Hypothalamus (tissue), 51 donors: ENCODE data around the gene ATPAF2.
A peak's percentile ranks its signal among the peaks of the same experiment; 100 is the strongest.
"Not testable (repeated sequence)": the region's sequence is repeated elsewhere in the genome, so short reads cannot be mapped to it uniquely, and the experiment has no call there.

Experiments
- DNase-seq, 51 donors: peaks; one replicate each; lab custom pipeline; 2025; lab: John Stamatoyannopoulos, UW

The ATPAF2 gene

GRCh38 chr17:18015593-18015992 lies 23.4 kb downstream of the ATPAF2 start:
- DNase-seq: no peak

- no peak for DNase-seq
Measured at GRCh38 chr17:18014006-18014405, 25.0 kb downstream of the ATPAF2 start.

- no peak for DNase-seq
Measured at GRCh38 chr17:18011286-18011685, 27.7 kb downstream of the ATPAF2 start.

GRCh38 chr17:18009609-18010420 lies 29.2 kb downstream of the ATPAF2 start:
- no peak for DNase-seq

- DNase-seq: no peak
Measured at GRCh38 chr17:18008496-18009268, 30.3 kb downstream of the ATPAF2 start.

GRCh38 chr17:18006495-18007239 lies 32.3 kb downstream of the ATPAF2 start:
- no peak for DNase-seq

- DNase-seq: no peak
Measured at GRCh38 chr17:18005496-18005895, 33.5 kb downstream of the ATPAF2 start.

GRCh38 chr17:18004884-18005305 lies 34.1 kb downstream of the ATPAF2 start:
- no peak for DNase-seq

- DNase-seq: no peak
Measured at GRCh38 chr17:18004345-18004744, 34.6 kb downstream of the ATPAF2 start.

- no peak for DNase-seq
Measured at GRCh38 chr17:18002171-18002570, 36.8 kb downstream of the ATPAF2 start.

GRCh38 chr17:18000030-18000408 lies 38.9 kb downstream of the ATPAF2 start:
- DNase-seq: no peak

GRCh38 chr17:17999364-18000029 lies 39.5 kb downstream of the ATPAF2 start:
- no peak for DNase-seq

GRCh38 chr17:17998934-17999333 lies 40.0 kb downstream of the ATPAF2 start:
- no peak for DNase-seq

- DNase-seq: not testable (repeated sequence)
Measured at GRCh38 chr17:17995887-17996286, 43.1 kb downstream of the ATPAF2 start.

- peak in 15 of 51 donors; percentile 4 to 47 (median 15) for DNase-seq
Measured at GRCh38 chr17:17994271-17995069, 44.5 kb downstream of the ATPAF2 start.

GRCh38 chr17:17993852-17994251 lies 45.1 kb downstream of the ATPAF2 start:
- DNase-seq: no peak

- DNase-seq: no peak
Measured at GRCh38 chr17:17993366-17993765, 45.6 kb downstream of the ATPAF2 start.

GRCh38 chr17:17990282-17990681 lies 48.7 kb downstream of the ATPAF2 start:
- no peak for DNase-seq

- no peak for DNase-seq
Measured at GRCh38 chr17:17989618-17990017, 49.4 kb downstream of the ATPAF2 start.

GRCh38 chr17:17989081-17989480 lies 49.9 kb downstream of the ATPAF2 start:
- no peak for DNase-seq
